OCI-M1 (cell line): ENCODE results near the gene DNAJC5G.
"Not testable (repeated sequence)": the region's sequence is repeated elsewhere in the genome, so short reads cannot be mapped to it uniquely, and the experiment has no call there.

Experiments used
- DNase-seq: peaks from one replicate; lab custom pipeline; 2025; lab: John Stamatoyannopoulos, UW

Gene DNAJC5G

DNA sequence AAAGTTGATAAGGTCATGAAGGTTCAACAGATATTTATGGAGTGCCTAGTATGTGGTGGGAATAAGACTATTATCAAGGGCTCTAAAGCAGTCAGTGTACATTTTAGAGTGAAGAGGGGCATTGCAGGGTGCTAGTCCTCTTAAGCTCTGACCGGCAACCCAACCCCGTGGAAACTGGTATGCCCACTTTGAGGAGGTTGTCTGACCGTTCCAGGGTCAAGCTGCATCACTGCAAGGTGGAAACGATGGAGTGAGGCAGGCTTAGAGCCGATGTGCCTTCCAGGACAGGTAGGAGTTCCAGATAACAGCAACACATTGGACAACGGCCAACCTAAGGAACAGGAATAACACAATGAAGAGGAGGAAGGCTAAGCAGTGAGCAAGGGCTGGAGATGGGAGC lies 34.4 kb downstream of the DNAJC5G start:
- DNase-seq = no peak

- no peak for DNase-seq
Observed at GRCh38 chr2:27312152-27312551, 36.9 kb downstream of the DNAJC5G start.

DNA sequence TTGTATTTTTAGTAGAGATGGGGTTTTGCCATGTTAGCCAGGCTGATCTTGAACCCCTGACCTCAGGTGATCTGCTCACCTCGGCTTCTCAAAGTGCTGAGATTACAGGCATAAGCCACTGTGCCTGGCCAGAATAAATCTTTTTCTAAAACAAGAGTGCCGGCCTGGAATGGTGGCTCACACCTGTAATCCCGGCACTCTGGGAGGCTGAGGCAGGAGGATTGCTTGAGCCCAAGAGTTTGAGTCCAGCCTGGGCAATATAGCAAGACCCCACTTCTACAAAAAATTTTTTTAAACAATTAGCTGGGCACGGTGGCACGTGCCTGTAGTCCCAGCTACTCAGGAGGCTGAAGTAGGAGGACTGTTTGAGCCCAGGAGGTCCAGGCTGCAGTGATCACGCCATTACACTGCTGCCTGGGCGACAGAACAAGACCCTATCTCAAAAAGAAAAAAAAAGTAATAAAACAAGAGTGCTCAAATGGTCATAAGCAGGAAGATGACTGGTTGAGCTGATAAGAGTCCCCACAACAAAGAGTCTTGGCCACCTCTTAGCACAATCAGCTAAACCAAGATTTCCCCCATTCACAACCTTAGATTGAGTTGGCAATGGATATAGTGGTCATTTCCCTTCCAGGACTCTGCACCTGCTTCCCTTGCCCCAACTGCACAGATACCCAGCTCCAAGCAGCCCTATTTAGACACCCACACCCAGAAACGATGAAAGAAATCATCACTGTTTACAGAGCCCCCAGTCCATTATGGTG lies 38.8 kb downstream of the DNAJC5G start:
- no peak for DNase-seq

GRCh38 chr2:27314709-27315108 lies 39.5 kb downstream of the DNAJC5G start:
- no peak for DNase-seq

GRCh38 chr2:27315122-27315521 lies 39.9 kb downstream of the DNAJC5G start:
- DNase-seq = no peak

DNA sequence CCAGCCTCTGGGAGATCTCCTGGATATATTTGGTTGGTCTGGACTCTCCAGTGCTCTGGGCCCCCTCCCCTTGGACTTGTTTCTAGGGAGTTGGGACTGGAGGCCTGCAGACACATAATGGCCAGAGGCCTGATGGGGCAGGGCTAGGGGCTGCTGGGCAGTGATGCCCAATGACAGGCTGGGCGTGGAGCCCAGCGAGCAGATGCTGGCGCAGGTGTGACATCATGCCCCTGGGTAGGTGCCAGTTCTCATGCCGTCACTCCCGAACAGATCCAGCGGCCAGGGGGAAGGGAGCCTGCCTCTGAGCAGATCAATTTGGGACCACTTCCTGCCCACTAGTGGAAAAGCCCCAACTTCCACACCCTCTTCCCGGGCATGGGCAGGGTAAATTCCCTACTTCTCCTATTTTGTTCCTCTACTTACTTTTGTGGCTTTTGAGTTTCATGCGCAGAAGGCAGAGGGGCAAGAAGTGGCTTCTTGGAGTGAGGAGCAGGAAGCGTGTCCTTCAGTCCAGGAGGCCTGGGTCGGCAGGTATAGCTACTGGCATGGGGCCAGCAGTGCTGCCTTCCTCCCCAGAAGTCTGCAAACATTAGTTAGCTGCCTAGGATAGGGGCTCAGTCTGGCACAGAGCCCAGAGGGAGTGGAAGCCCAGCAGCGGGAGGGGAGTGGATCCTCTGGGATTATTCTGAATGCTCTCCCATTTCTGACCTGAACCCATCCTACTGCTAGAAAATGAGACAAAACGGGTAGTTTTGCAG lies 41.6 kb downstream of the DNAJC5G start:
- DNase-seq = no peak

- DNase-seq = not testable (repeated sequence)
Observed at GRCh38 chr2:27319839-27320238, 44.6 kb downstream of the DNAJC5G start.

DNA sequence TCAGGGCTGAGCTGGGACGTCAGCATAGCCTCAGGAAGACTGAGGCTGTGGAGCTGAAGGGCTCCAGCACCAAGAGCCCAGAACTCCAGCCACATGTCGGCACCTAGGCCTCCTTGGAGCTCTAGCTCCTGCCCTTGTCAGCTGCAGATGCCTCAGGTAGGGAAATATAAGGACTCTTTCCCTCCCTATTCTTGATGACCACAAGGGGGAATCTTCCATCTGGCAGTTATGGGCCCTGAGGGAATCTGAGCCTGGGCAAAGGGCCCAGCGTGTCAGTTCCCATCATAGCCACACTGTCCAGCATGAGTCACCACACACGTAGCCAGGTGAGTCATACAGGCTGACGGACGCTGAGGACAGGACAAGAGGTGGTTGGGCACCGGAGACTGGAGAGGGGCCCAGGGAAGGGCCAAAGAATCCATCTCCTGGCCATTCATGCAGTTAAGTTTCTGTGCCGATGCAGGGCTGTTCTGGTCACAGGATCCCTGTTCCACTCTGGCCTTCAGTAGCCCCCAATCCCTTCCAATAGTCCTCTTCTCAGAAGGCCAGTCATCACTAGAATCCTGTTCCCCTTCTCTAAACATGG lies 45.8 kb downstream of the DNAJC5G start:
- DNase-seq = peak; percentile 33

DNA sequence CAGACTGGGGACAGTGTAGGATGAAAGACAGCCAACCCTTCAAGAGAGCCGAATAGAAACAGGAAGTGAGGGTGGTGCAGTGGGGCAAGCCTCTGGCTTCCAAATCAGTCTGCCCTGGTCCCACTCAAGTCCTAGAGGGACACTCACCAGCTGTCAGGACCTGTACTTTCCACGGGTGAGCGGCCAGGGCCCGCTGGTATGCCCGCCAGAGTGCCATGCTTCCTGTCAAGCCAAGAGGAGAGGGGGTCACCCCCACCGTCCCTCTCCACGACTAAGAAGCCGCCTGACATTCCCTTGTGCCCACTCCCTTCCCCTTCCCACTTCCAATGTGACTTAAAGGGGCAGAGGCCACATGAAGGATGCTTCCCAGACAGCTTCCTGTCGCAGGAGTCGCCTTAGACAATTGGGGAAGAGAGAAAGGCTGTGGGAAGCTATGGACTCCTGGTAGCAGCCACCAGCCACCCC lies 47.1 kb downstream of the DNAJC5G start:
- peak; percentile 36 for DNase-seq

DNA sequence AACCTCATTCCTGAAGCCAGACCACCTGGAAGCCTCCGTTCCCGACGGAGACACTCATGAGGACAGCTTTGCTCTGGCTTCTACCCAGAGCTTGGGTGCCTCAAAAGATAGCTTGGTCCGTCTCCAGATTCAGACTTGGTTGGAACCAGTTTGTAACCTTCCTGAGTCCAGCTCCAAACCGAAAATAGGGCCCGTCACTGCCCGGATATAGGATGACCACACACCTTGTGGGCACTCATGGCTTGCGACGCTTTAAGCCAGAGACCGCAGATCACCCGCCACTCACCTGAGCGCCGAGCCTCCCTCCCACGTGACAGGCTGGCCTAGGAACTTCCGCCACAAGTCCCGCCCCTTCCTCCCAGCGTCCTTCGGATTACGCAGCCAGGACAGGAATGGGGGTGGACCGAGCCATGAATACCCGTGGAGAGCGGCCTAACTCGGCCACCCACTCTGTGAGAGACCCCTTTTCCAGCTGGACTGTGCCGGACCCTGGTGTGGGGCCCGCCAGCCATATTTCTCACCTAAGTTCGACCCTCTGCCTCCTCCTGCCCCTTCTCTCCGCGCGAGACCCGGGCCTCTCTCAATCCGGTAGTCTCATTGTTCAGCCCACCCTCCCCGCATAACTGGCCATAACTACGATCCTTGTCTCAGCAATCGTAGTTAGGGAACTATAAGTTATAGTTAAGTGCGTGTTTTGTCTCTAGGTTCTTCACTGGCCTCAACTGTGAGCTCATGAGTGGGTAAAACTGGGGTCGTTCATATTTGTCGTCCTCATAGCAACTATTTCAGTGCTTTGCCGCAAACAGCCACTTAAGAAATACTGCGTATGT lies 47.7 kb downstream of the DNAJC5G start, which contains the start of gene MPV17:
MPV17 (minus strand) TSS at position 332 of the 830 bp plus-strand sequence. CDS start 580 bp downstream, outside the sequence.
- peak; percentile 94 for DNase-seq

GRCh38 chr2:27323596-27324285 lies 48.5 kb downstream of the DNAJC5G start:
- DNase-seq = peak; percentile 40

- DNase-seq = no peak
Observed at GRCh38 chr2:27324720-27325119, 49.5 kb downstream of the DNAJC5G start.
